H1 (cell line): Measurements from ENCODE around the gene IDUA.

ENCODE experiments used
- ATF3 ChIP-seq: IDR thresholded peaks from 2 replicates; pipeline ENCODE4 v1.6.1; 2011; ENCODE audit warnings: low read depth, mild to moderate bottlenecking, low read length; ENCODE audit not compliant: insufficient read depth
- CTCF ChIP-seq, 3 experiments: IDR thresholded peaks; 1 replicate in 2 of 3; 2 replicates in 1 of 3; pipeline versions ENCODE4 v1.5.1 to v1.6.1; 2011; ENCODE audit warnings: low read length in 3 of 3, mild to moderate bottlenecking in 3 of 3, inconsistent platforms in 2 of 3, low read depth in 1 of 3, moderate library complexity in 1 of 3; ENCODE audit not compliant: insufficient read depth in 1 of 3; ENCODE audit errors: control extremely low read depth in 1 of 3
- JUND ChIP-seq: IDR thresholded peaks from 2 replicates; pipeline ENCODE4 v1.6.1; 2011; ENCODE audit warnings: mild to moderate bottlenecking, improper control_type of control experiment, low read length
- MAX ChIP-seq: IDR thresholded peaks from 2 replicates; pipeline ENCODE4 v1.6.1; 2012; ENCODE audit warnings: inconsistent platforms
- POLR2A ChIP-seq, 2 experiments: IDR thresholded peaks; 1 replicate in 1 of 2; 2 replicates in 1 of 2; pipeline ENCODE4 v1.6.1; 2011; ENCODE audit warnings: low read depth in 2 of 2, low read length in 2 of 2, mild to moderate bottlenecking in 2 of 2; ENCODE audit errors: control extremely low read depth in 1 of 2
- POLR2AphosphoS5 ChIP-seq: IDR thresholded peaks from 2 replicates; pipeline ENCODE4 v1.6.1; 2011; ENCODE audit warnings: low read depth, low read length
- RAD21 ChIP-seq, 2 experiments: IDR thresholded peaks in 1 of 2; conservative IDR thresholded peaks in 1 of 2; 2 replicates each; pipeline ENCODE4 v1.6.1; 2011; ENCODE audit warnings: low read depth in 2 of 2, low read length in 2 of 2, improper control_type of control experiment in 1 of 2, inconsistent platforms in 1 of 2, mild to moderate bottlenecking in 1 of 2, moderate library complexity in 1 of 2
- RNF2 ChIP-seq: fragments of 200-900, 300-1000 bp; sonication (generic); IDR thresholded peaks from 2 replicates; pipeline ENCODE4 v1.7.1; 2016; ENCODE audit warnings: borderline replicate concordance, low read depth, mild to moderate bottlenecking, antibody characterized with exemption, low read length; ENCODE audit not compliant: poor library complexity, severe bottlenecking; ENCODE audit errors: missing control alignments
- RXRA ChIP-seq: IDR thresholded peaks from 2 replicates; pipeline ENCODE4 v1.6.1; 2011; ENCODE audit warnings: low read depth, mild to moderate bottlenecking, low read length, moderate library complexity; ENCODE audit not compliant: insufficient read depth
- TEAD4 ChIP-seq: IDR thresholded peaks from 2 replicates; pipeline ENCODE4 v1.6.1; 2012; ENCODE audit warnings: low read depth, low read length, inconsistent platforms, mixed read lengths

DNA sequence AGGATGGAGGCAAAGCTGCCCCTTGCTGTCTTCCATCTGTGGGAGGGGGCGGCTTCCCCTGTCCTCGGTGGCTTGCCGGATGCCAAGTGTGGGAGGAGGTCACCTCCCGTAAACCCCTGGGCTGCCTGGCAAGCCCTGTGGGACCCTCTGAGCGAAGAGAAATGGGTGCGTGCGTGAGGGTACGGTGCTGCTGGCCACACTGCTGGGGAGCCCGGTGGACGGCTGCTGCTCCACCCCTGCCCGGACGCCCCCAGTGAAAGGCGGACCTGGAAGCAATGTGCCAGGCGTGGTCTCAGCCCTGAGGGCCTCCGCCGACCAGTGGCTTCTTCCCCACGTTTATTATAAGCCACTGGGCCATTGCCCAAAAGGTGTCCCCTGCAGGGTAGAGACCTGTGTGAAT, 4.6 kb upstream of the IDUA start:
- no peak for TF ChIP-seq MAX
- no peak for TF ChIP-seq TEAD4
- no peak for TF ChIP-seq RAD21 (IDR thresholded peaks at IDR 0.05 in 1 of 2, conservative IDR thresholded peaks at IDR 0.05 in 1 of 2; ENCODE audit: low read depth in 2 of 2, low read length in 2 of 2)
- TF ChIP-seq POLR2AphosphoS5, result no peak
- TF ChIP-seq RXRA, result no peak
- no peak for TF ChIP-seq POLR2A (IDR thresholded peaks at IDR 0.05; ENCODE audit: control extremely low read depth in 1 of 2, low read depth in 2 of 2, low read length in 2 of 2)
- no peak for TF ChIP-seq CTCF (IDR thresholded peaks at IDR 0.05; ENCODE audit: control extremely low read depth in 1 of 3, insufficient read depth in 1 of 3, low read depth in 1 of 3, low read length in 3 of 3)
- TF ChIP-seq RNF2, result no peak
- TF ChIP-seq JUND, result no peak
- no peak for TF ChIP-seq ATF3
